Fibroblast of mammary gland (primary cell): ENCODE data around the gene ZNF398.

ENCODE experiments used
- DNase-seq: peaks from one replicate; pipeline ENCODE4 v3.0.0-alpha.2; 2010; ENCODE audit warnings: low read depth
- H3K4me3 ChIP-seq: 2 replicates; pipeline ENCODE4 v1.5.1; 2011; ENCODE audit warnings: low read depth, mild to moderate bottlenecking, low read length, moderate library complexity; ENCODE audit not compliant: control insufficient read depth
- CTCF ChIP-seq: conservative IDR thresholded peaks from 2 replicates; pipeline ENCODE4 v1.5.1; 2011; ENCODE audit warnings: low read depth, low read length, inconsistent platforms; ENCODE audit not compliant: control insufficient read depth, insufficient read depth

Gene ZNF398

GRCh38 chr7:149150981-149151380, 3.7 kb downstream of the ZNF398 start:
- no peak for TF ChIP-seq CTCF
- DNase-seq, result no peak
- no peak overlapping the region for H3K4me3 ChIP-seq

DNA sequence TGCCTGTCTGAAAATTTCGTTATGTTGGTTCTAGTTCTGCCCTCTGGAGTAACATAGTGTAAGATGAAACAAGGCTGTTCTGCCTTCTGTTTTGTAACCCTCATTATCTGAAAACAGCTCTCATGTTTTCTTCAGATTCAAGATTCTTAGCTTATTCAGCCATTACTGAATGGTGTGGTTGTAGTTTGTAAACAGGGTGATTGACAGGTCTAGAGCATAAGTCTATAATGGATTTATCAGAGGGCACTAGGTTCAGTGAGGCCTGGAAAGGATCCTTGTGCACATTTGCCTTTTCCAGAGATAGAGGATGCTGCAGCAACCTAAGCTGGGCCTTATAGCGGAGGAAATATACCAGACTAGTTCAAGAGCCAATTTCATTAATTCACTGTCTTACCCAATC, 6.1 kb downstream of the ZNF398 start:
- H3K4me3 ChIP-seq, result no peak overlapping the region
- no peak for TF ChIP-seq CTCF
- DNase-seq, result no peak

DNA sequence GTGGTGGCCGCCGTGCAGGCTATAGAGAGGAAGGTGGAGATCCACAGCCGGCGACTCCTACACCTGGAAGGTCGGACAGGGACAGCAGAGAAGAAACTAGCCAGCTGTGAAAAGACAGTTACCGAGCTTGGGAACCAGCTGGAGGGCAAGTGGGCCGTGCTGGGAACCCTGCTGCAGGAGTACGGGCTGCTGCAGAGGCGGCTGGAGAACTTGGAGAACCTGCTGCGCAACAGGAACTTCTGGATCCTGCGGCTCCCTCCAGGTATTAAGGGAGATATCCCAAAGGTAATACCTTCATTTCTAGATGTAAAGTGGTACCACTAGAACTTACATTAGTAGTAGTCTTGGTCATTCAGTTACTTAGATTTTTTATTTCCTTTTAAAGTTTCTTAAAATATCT, 6.8 kb downstream of the ZNF398 start:
- DNase-seq, result no peak
- TF ChIP-seq CTCF, result no peak
- no peak overlapping the region for H3K4me3 ChIP-seq

DNA sequence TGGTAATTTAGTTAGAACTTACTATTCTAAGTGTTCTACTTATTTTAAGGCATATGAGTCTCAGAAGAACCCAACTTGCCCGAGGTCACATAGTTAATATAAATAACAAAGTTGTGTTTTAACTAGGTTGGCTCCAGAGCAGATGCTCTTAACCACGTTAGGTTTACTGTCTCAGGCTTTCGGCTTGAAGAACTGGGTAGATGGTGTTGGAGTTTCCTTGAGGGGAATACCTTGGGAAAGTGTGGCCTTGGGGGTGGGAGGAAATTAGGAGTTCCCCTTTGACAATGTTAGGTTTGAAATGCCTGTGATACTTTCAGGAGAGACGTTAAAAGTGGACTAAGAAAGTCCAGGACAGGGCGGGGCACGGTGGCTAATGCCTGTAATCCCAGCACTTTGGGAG, 9.6 kb downstream of the ZNF398 start:
- H3K4me3 ChIP-seq, result no peak overlapping the region
- no peak for DNase-seq
- no peak for TF ChIP-seq CTCF

DNA sequence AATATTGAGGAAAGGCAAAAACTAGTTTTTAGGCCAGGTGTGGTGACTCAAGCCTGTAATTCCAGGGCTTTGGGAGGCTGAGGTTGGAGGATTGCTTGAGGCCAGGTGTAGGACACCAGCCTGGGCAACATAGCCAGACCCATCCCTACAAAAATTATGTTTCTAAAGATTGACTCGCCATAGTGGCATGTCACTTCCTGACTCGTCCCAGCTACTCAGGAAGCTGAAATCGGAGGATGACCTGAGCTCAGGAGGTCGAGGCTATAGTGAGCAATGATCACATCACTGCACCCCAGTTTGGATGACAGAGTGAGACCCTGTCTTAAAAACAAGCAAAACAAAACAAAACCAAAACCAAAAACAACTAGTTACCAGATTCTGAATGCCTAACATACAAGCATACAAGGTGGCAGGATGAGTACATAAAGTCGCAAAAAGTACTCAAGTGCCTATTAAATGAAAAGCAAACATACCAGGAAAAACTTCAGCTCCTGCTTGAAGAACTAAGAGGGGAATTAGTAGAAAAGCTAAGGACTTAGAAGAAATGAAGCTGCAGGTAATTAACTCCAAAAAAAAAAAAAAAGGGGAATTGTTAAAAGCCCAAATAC, 14.1 kb downstream of the ZNF398 start:
- no peak for TF ChIP-seq CTCF
- no peak overlapping the region for H3K4me3 ChIP-seq
- peak; percentile 59 for DNase-seq

- H3K4me3 ChIP-seq, result no peak overlapping the region
- no peak for TF ChIP-seq CTCF
- DNase-seq, result no peak
Observed at GRCh38 chr7:149166142-149166541, 18.9 kb downstream of the ZNF398 start.
